Measurements from ENCODE around the gene F2RL1.

Gene F2RL1

DNA sequence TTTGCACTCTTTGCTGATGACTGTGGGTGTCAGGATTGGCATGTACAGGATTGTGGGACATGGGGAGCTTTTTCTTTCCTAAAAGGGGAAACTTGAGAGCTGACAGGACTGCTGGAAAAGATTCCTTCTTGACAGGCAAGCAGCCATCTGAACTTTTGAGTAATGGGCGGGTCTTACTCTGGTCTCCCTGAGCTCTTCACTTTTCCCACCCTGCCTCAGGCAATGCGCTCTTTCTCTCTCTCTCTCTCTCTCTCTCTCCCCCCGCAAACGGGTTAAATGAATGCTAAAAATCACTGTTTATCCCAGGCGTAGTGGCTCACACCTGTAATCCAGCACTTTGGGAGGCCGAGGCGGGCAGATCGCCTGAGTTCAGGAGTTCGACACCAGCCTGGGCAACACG, 37.1 kb upstream of the F2RL1 start:
- TF ChIP-seq TAF1 (IDR thresholded peaks at IDR 0.05; ENCODE audit: borderline replicate concordance, insufficient read depth, low read length) (no peak), POLR2AphosphoS5 (IDR thresholded peaks at IDR 0.05; ENCODE audit: low read depth, low read length) (no peak), SIN3A (IDR thresholded peaks at IDR 0.05; ENCODE audit: borderline replicate concordance, insufficient read depth, low read length) (no peak), FOXP2 (optimal IDR thresholded peaks at IDR 0.05; ENCODE audit: borderline replicate concordance, extremely low read depth, extremely low read length, insufficient read depth) (no peak)
- TF ChIP-seq, protein P1, sequence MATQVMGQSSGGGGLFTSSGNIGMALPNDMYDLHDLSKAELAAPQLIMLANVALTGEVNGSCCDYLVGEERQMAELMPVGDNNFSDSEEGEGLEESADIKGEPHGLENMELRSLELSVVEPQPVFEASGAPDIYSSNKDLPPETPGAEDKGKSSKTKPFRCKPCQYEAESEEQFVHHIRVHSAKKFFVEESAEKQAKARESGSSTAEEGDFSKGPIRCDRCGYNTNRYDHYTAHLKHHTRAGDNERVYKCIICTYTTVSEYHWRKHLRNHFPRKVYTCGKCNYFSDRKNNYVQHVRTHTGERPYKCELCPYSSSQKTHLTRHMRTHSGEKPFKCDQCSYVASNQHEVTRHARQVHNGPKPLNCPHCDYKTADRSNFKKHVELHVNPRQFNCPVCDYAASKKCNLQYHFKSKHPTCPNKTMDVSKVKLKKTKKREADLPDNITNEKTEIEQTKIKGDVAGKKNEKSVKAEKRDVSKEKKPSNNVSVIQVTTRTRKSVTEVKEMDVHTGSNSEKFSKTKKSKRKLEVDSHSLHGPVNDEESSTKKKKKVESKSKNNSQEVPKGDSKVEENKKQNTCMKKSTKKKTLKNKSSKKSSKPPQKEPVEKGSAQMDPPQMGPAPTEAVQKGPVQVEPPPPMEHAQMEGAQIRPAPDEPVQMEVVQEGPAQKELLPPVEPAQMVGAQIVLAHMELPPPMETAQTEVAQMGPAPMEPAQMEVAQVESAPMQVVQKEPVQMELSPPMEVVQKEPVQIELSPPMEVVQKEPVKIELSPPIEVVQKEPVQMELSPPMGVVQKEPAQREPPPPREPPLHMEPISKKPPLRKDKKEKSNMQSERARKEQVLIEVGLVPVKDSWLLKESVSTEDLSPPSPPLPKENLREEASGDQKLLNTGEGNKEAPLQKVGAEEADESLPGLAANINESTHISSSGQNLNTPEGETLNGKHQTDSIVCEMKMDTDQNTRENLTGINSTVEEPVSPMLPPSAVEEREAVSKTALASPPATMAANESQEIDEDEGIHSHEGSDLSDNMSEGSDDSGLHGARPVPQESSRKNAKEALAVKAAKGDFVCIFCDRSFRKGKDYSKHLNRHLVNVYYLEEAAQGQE (IDR thresholded peaks at IDR 0.05; ENCODE audit: insufficient read depth in 1 of 2, low read depth in 2 of 2, low read length in 2 of 2), result no peak

DNA sequence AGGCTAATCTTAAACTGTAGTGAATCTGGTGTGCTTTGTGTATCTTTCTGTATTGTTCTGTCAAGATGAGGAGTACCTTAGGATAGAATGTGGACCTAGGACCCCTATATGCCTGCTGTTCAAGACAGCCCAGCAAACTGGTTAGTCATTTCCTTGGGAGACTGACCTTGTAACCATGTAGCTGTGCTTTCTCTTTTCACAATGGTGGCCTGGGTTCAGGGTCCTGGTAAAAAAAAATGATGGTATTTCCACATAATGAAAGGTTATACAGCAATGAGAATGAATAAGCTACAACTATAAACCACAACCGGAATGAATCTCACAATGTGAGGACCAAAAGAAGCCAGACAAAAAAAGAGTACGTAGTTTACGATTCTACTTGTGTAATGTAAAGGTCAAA, 36.4 kb upstream of the F2RL1 start:
- TF ChIP-seq FOXP2 (optimal IDR thresholded peaks at IDR 0.05; ENCODE audit: borderline replicate concordance, extremely low read depth, extremely low read length, insufficient read depth) (no peak), TAF1 (IDR thresholded peaks at IDR 0.05; ENCODE audit: borderline replicate concordance, insufficient read depth, low read length) (no peak)

DNA sequence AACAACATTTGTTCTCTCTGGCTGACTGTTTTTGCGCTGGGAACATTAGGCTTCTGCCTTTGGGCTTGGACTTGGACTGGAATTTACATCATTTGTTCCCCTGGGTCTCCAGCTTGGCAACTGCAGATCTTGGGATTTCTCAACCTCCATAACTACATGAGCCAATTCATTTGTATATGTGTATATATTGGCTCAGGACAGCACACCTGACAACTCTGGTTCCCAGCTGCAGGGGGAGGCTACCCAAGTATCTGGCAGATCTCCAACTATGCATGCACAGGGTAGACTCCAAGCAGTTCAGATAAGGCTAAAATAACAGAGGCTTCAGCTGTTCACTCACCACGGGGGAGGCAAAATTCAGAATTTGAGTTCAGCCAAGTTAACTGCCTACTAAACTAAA, 31.6 kb upstream of the F2RL1 start:
- TF ChIP-seq FOXP2 (optimal IDR thresholded peaks at IDR 0.05; ENCODE audit: borderline replicate concordance, extremely low read depth, extremely low read length, insufficient read depth) (no peak), POLR2AphosphoS5 (IDR thresholded peaks at IDR 0.05; ENCODE audit: low read depth, low read length) (peak; percentile 60; the same call in 1 of the 2 replicates), SIN3A (IDR thresholded peaks at IDR 0.05; ENCODE audit: borderline replicate concordance, insufficient read depth, low read length) (peak; percentile 78; the same call in 1 of the 2 replicates), TAF1 (IDR thresholded peaks at IDR 0.05; ENCODE audit: borderline replicate concordance, insufficient read depth, low read length) (no peak)
- TF ChIP-seq, protein P1 (IDR thresholded peaks at IDR 0.05; ENCODE audit: insufficient read depth in 1 of 2, low read depth in 2 of 2, low read length in 2 of 2), result no peak

DNA sequence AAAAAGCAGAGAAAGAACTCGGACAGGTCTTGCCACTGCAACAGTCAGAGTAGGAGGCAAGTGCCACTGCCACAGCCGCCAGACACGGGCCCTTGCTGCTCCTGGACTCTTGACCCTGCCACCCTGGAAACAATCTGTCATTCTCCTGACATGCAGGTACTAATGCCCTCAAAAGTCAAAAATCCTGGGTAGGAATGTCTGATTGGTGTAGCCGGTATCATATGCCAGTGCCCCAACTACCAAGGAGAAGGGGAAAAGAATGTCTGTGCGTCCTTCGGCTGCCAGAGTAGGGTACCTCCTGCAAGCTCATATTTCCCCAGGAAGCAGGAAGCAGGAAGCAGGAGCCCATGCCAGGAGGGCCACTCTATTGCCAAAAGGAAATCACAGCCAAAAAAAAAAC, 30.5 kb upstream of the F2RL1 start:
- TF ChIP-seq POLR2AphosphoS5 (IDR thresholded peaks at IDR 0.05; ENCODE audit: low read depth, low read length), result no peak
- TF ChIP-seq FOXP2 (optimal IDR thresholded peaks at IDR 0.05; ENCODE audit: borderline replicate concordance, extremely low read depth, extremely low read length, insufficient read depth), result no peak
- TF ChIP-seq SIN3A (IDR thresholded peaks at IDR 0.05; ENCODE audit: borderline replicate concordance, insufficient read depth, low read length), result no peak
- TF ChIP-seq TAF1 (IDR thresholded peaks at IDR 0.05; ENCODE audit: borderline replicate concordance, insufficient read depth, low read length), result no peak
- TF ChIP-seq, protein P1 (IDR thresholded peaks at IDR 0.05; ENCODE audit: insufficient read depth in 1 of 2, low read depth in 2 of 2, low read length in 2 of 2), result no peak

DNA sequence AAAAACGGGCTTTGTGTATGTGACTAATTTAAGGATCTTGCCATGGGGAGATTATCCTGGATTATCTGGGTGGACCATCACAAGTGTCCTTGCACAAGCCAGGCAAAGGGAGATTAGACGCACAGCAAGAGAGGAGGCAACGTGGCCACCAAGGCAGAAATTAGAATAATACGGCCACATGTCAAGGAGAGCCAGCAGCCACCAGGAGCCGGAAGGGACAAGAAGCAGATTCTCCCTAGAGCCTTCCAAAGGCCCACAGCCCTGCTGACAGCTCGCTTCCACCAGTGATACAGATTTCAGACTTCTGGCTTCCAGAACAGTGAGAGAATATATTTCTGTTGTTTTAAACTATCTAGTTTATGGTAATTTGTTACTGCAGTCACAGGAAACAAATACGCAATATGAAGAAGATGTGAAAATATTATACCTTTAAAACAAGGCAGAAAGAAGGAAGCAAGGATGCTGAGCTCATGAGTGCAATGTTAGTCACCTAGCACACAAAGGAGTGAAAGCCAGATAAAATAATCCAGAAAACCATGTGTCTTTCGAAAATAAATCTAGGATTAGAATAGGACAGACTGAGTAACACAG, 28.7 kb upstream of the F2RL1 start:
- peak; percentile 10 for TF ChIP-seq FOXP2 (optimal IDR thresholded peaks at IDR 0.05; ENCODE audit: borderline replicate concordance, extremely low read depth, extremely low read length, insufficient read depth)
- no peak for TF ChIP-seq POLR2AphosphoS5 (IDR thresholded peaks at IDR 0.05; ENCODE audit: low read depth, low read length)
- no peak for TF ChIP-seq TAF1 (IDR thresholded peaks at IDR 0.05; ENCODE audit: borderline replicate concordance, insufficient read depth, low read length)
- TF ChIP-seq, protein P1 (IDR thresholded peaks at IDR 0.05; ENCODE audit: insufficient read depth in 1 of 2, low read depth in 2 of 2, low read length in 2 of 2), result no peak
